DND-41 (cell line): Measurements from ENCODE around the gene SHANK1.
"Not testable (repeated sequence)": the region's sequence is repeated elsewhere in the genome, so short reads cannot be mapped to it uniquely, and the experiment has no call there.

Source experiments
- ATAC-seq: fragments of 200-7000 bp; cut with Tn5 transposase; 3 replicates; pipeline ENCODE4 v1.9.1; 2021; ENCODE audit warnings: low read depth; ENCODE audit not compliant: insufficient read depth
- DNase-seq: peaks from one replicate; pipeline ENCODE4 v3.0.0-alpha.2; 2020
- H2AFZ ChIP-seq: 2 replicates; pipeline ENCODE4 v1.6.0; 2012; ENCODE audit warnings: low read depth, low read length
- H3K27ac ChIP-seq: 2 replicates; pipeline ENCODE4 v1.5.1; 2012; ENCODE audit warnings: low read length, inconsistent platforms
- H3K27me3 ChIP-seq: fragments of 200-600 bp; sonication (generic); 2 replicates; pipeline ENCODE4 v1.6.0; 2012; ENCODE audit warnings: low read length, mild to moderate bottlenecking, inconsistent platforms; ENCODE audit not compliant: insufficient read depth, poor library complexity
- H3K36me3 ChIP-seq: 2 replicates; pipeline ENCODE4 v1.5.1; 2012; ENCODE audit warnings: low read length, inconsistent platforms; ENCODE audit not compliant: insufficient read depth
- H3K4me1 ChIP-seq: 2 replicates; pipeline ENCODE4 v1.5.1; 2012; ENCODE audit warnings: mild to moderate bottlenecking, low read length; ENCODE audit not compliant: insufficient read depth
- H3K4me2 ChIP-seq: 2 replicates; pipeline ENCODE4 v1.6.0; 2012; ENCODE audit warnings: mild to moderate bottlenecking, moderate library complexity, low read length, inconsistent platforms; ENCODE audit not compliant: insufficient read depth
- H3K4me3 ChIP-seq, 2 experiments: fragments of 200-600 bp in 1 of 2; shearing (Covaris generic) in 1 of 2; 2 replicates each; pipeline ENCODE4 v1.5.1; 2012 to 2016; ENCODE audit warnings: inconsistent platforms in 2 of 2, low read length in 2 of 2, mild to moderate bottlenecking in 2 of 2, low read depth in 1 of 2, moderate library complexity in 1 of 2
- H3K79me2 ChIP-seq: 2 replicates; pipeline ENCODE4 v1.6.0; 2012; ENCODE audit warnings: low read length, inconsistent platforms; ENCODE audit not compliant: insufficient read depth
- H3K9ac ChIP-seq: 2 replicates; pipeline ENCODE4 v1.6.0; 2012; ENCODE audit warnings: low read depth, mild to moderate bottlenecking, inconsistent platforms, low read length, moderate library complexity
- H3K9me3 ChIP-seq: 2 replicates; pipeline ENCODE4 v1.5.1; 2012; ENCODE audit warnings: low read length, moderate library complexity, mild to moderate bottlenecking, inconsistent platforms; ENCODE audit not compliant: insufficient read depth, severe bottlenecking
- H4K20me1 ChIP-seq: 2 replicates; pipeline ENCODE4 v1.6.0; 2012; ENCODE audit warnings: low read length; ENCODE audit not compliant: insufficient read depth
- EZH2 ChIP-seq: IDR thresholded peaks from 3 replicates; pipeline ENCODE4 v1.6.1; 2012; ENCODE audit warnings: borderline replicate concordance, low read depth, mild to moderate bottlenecking, moderate library complexity, low read length, inconsistent platforms; ENCODE audit not compliant: severe bottlenecking
- TF ChIP-seq, protein P1 (sequence below): IDR thresholded peaks from 2 replicates; pipeline ENCODE4 v1.5.1; 2012; ENCODE audit warnings: borderline replicate concordance, low read length, moderate library complexity, mild to moderate bottlenecking; ENCODE audit not compliant: poor library complexity, severe bottlenecking; ENCODE audit errors: extremely low read depth

Gene SHANK1

DNA sequence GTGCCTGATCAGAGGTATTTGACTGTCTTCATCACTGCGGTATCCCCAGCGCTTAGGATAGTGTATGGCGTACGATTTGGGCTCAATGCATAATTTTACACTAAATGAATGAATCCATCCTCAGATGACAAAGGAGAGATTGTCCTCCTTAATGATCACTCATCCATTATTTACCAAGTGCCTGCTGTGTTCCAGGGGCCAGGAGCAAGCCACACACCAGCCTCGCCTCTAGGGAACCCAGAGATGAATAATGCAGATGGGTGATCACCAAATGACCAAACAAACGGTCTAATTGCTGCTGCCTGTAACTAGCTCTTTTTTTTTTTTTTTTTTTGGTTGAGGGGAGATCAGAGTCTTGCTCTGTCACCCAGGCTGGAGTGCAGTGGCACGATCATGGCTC lies 44.8 kb upstream of the SHANK1 start:
- Histone ChIP-seq H3K4me1 (no peaks in the 10 kb centered on the region), H3K27ac (no peak overlapping the region), H3K4me3 (no peak overlapping the region), H3K79me2 (no peaks in the 10 kb centered on the region), H3K4me2 (no peak overlapping the region), H3K9me3 (no peaks in the 10 kb centered on the region), H3K27me3 (no peaks in the 10 kb centered on the region), H3K36me3 (no peaks in the 10 kb centered on the region), H4K20me1 (no peaks in the 10 kb centered on the region), H2AFZ (no peak overlapping the region), H3K9ac (no peak overlapping the region)
- TF ChIP-seq, protein P1, sequence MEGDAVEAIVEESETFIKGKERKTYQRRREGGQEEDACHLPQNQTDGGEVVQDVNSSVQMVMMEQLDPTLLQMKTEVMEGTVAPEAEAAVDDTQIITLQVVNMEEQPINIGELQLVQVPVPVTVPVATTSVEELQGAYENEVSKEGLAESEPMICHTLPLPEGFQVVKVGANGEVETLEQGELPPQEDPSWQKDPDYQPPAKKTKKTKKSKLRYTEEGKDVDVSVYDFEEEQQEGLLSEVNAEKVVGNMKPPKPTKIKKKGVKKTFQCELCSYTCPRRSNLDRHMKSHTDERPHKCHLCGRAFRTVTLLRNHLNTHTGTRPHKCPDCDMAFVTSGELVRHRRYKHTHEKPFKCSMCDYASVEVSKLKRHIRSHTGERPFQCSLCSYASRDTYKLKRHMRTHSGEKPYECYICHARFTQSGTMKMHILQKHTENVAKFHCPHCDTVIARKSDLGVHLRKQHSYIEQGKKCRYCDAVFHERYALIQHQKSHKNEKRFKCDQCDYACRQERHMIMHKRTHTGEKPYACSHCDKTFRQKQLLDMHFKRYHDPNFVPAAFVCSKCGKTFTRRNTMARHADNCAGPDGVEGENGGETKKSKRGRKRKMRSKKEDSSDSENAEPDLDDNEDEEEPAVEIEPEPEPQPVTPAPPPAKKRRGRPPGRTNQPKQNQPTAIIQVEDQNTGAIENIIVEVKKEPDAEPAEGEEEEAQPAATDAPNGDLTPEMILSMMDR = no peak
- TF ChIP-seq EZH2 = no peak
- ATAC-seq = no peak
- DNase-seq = no peak

DNA sequence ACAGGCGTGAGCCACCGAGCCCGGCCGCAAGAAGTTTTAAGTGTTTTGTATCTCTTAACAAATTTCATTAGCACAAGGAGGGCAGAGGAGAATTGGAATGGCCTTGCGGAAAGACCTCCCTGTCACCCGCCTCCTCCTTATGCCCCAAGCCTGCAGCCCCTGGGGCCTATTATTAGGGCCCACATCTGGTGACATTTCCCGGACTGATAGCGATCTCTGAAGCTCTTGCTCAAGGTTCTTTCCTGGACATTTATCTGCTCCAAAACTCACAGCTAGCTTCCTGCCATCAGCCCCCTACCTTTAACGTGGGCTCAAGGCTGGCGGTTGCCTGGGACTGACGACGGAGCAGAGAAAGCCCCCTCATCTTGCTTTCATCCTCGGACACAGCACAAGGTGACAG lies 43.9 kb upstream of the SHANK1 start:
- H3K4me1 ChIP-seq, H2AFZ ChIP-seq, H3K9me3 ChIP-seq, H3K4me2 ChIP-seq, DNase-seq, H4K20me1 ChIP-seq, H3K27me3 ChIP-seq, H3K79me2 ChIP-seq, H3K9ac ChIP-seq, H3K4me3 ChIP-seq, H3K27ac ChIP-seq, H3K36me3 ChIP-seq, ATAC-seq: not testable (repeated sequence)

DNA sequence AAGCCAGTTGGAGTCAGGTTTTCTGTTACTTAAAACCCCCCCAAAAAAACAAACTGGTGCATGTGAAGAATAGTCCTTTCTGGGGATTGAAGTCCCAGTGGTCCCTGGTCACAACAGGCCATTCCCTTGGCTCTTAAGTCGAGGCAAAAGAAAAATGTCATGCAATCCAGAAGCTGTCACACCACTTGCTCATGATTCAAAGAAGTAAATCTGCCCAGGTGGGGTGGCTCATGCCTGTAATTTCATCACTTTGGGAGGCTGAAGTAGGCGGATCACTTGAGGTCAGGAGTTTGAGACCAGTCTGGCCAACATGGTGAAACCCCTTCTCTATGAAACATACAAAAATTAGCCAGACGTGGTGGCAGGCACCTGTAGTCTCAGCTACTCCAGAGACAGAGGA lies 41.9 kb upstream of the SHANK1 start:
- DNase-seq = not testable (repeated sequence)

DNA sequence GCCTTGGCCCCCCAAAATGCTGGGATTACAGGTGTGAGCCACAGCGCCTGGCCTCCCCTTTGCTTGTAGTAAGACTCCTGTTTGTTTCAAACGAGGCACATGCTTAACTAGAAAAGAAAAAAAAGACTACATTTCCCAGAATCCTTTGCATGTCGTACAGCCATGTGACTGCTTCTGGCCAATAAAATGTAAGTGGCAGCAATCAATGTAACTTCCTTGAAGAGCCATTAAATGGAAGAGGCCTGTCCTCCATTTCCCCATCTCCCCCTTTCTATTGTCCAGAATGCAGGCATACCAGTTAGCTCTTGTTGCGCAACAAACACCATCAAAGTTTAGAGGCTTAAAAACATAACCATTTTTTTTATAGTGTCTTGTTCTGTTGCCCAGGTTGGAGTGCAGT lies 40.3 kb upstream of the SHANK1 start:
- no peaks in the 10 kb centered on the region for H3K9me3 ChIP-seq
- no peak overlapping the region for H2AFZ ChIP-seq
- no peaks in the 10 kb centered on the region for H3K36me3 ChIP-seq
- no peaks in the 10 kb centered on the region for H3K4me1 ChIP-seq
- no peaks in the 10 kb centered on the region for H3K27me3 ChIP-seq
- DNase-seq (no peak), ATAC-seq (peak; percentile 52; the same call in 1 of the 3 replicates)
- H4K20me1 ChIP-seq = no peaks in the 10 kb centered on the region
- no peak overlapping the region for H3K4me2 ChIP-seq
- no peak overlapping the region for H3K4me3 ChIP-seq
- H3K79me2 ChIP-seq = no peaks in the 10 kb centered on the region
- H3K27ac ChIP-seq = no peak overlapping the region
- no peak overlapping the region for H3K9ac ChIP-seq
- no peak for TF ChIP-seq EZH2
- TF ChIP-seq, protein P1 = no peak

More for the DNA sequence above, 41.9 kb upstream of the SHANK1 start:
- ATAC-seq, H2AFZ ChIP-seq, H4K20me1 ChIP-seq, H3K36me3 ChIP-seq, H3K79me2 ChIP-seq, H3K4me2 ChIP-seq, H3K27ac ChIP-seq, H3K4me1 ChIP-seq, H3K27me3 ChIP-seq, H3K9ac ChIP-seq, H3K4me3 ChIP-seq, H3K9me3 ChIP-seq: not testable (repeated sequence)

DNA sequence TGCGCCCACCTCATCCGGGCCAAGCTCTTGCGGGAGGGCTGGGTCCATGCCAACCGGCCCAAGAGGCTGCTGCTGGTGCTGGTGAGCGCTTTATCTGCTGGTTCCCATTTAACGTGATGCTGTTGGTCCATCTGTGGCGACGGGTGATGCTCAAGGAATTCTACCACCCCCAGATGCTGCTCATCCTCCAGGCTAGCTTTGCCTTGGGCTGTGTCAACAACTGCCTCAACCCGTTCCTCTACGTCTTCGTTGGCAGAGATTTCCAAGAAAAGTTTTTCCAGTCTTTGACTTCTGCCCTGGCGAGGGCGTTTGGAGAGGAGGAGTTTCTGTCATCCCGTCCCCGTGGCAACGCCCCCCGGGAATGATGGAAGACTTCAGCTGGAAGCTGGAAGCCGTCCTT lies 39.5 kb upstream of the SHANK1 start:
- not testable (repeated sequence) for H3K9me3 ChIP-seq, DNase-seq, H3K27me3 ChIP-seq, H3K79me2 ChIP-seq, H2AFZ ChIP-seq, H3K4me2 ChIP-seq, H3K4me3 ChIP-seq, H3K4me1 ChIP-seq, H3K36me3 ChIP-seq, ATAC-seq, H3K9ac ChIP-seq, H4K20me1 ChIP-seq, H3K27ac ChIP-seq

DNA sequence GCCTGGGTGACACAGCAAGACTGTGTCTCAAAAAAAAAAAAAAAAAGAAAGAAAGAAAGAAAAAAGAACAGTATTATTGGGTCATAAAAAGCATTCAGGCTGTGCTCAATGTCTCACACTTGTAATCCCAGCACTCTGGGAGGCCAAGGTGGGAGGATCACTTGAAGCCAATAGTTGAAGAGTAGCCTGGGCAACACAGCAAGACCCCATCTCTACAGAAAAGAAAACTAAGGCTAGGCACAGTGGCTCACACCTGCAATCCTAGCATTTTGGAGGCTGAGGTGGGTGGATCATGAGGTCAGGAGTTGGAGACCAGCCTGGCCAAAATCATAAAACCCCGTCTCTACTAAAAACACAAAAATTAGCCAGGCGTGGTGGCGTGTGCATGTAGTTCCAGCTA lies 38.0 kb upstream of the SHANK1 start:
- not testable (repeated sequence) for H3K9ac ChIP-seq, H3K9me3 ChIP-seq

DNA sequence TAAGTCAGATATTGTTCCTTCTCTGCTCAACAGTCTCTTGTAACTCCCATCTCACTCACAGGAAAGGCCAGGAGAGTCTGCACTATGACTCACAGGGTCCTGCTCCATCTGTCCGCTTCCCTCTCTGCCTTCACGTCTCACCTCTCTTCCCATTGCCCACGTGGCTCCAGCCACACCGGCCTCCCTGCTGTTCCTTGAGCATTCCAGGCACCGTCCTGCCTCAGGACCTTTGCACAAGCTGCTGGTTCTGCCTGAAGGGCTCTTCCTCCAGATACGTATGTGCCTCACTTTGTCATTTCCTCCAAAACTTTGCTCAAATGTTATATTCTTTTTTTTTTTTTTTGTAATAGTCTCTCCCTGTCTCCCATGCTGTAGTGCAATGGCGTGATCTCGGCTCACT lies 36.6 kb upstream of the SHANK1 start:
- not testable (repeated sequence) for H4K20me1 ChIP-seq, ATAC-seq, H2AFZ ChIP-seq, H3K4me1 ChIP-seq, H3K27ac ChIP-seq, H3K4me3 ChIP-seq, H3K4me2 ChIP-seq, H3K9ac ChIP-seq, DNase-seq, H3K79me2 ChIP-seq, H3K9me3 ChIP-seq, H3K36me3 ChIP-seq, H3K27me3 ChIP-seq

More for the DNA sequence above, 38.0 kb upstream of the SHANK1 start:
- not testable (repeated sequence) for H3K4me1 ChIP-seq, DNase-seq, H3K4me2 ChIP-seq, H3K27me3 ChIP-seq, ATAC-seq, H3K79me2 ChIP-seq, H3K4me3 ChIP-seq, H3K27ac ChIP-seq, H2AFZ ChIP-seq, H4K20me1 ChIP-seq, H3K36me3 ChIP-seq
